K562 (cell line): ENCODE results near the gene ECSCR. TPM values are rescaled to one million over a fixed set of nuclear protein-coding genes. Genes with fewer than 3 reads are reported as not detected.

Source experiments
- ATAC-seq: fragments of 200-7000 bp; cut with Tn5 transposase; 3 replicates; pipeline ENCODE4 v1.9.1; 2020; ENCODE audit warnings: moderate library complexity
- BruUV-seq: library from RNA; stranded (reverse); fragments of 400-500 nt; replicated peaks from 2 replicates; lab custom pipeline; 2021; lab: Mats Ljungman, UMichigan
- CTCF ChIA-PET: fragments of 300-600 bp; formaldehyde crosslinking; extraction: SDS; loops from one replicate; lab custom pipeline; 2021; ENCODE audit warnings: low intra/inter-chr PET ratio; lab: Yijun Ruan, JAX
- POLR2A ChIA-PET: fragments of 300-600, 350-650 bp; sonication (Branson Sonifier 250); formaldehyde crosslinking; extraction: SDS; loops from one replicate; lab custom pipeline; 2021; ENCODE audit warnings: antibody characterized with exemption, inconsistent platforms; lab: Yijun Ruan, JAX
- DNase-seq, 4 experiments: peaks; one replicate each; pipeline versions ENCODE4 v3.0.0 to v3.0.0-alpha.2; 2011 to 2018; ENCODE audit warnings: low spot score in 3 of 4, mixed read lengths in 3 of 4; ENCODE audit errors: extremely low read depth in 1 of 4
- FAIRE-seq: peaks from 2 replicates; lab custom pipeline; 2011; peaks lifted over from hg19 to GRCh38; lab: Jason Lieb, UNC
- H2AFZ ChIP-seq: 2 replicates; pipeline ENCODE4 v1.6.0; 2011; ENCODE audit warnings: low read depth, low read length, control low read depth, inconsistent platforms
- H3K27ac ChIP-seq: fragments of 200-600 bp; 3 replicates; pipeline ENCODE4 v1.8.0; 2011; ENCODE audit warnings: low read depth, mild to moderate bottlenecking, control low read depth, inconsistent platforms, low read length, moderate library complexity, mixed read lengths; ENCODE audit errors: extremely low read depth
- H3K27me3 ChIP-seq, 2 experiments: fragments of 300-600 bp in 1 of 2; 2 replicates in 1 of 2; 3 replicates in 1 of 2; pipeline versions ENCODE4 v1.6.0 to v1.8.0; 2011; ENCODE audit warnings: inconsistent platforms in 2 of 2, low read length in 2 of 2, mild to moderate bottlenecking in 1 of 2, mixed read lengths in 1 of 2, moderate library complexity in 1 of 2; ENCODE audit not compliant: control insufficient read depth in 2 of 2, insufficient read depth in 2 of 2
- H3K36me3 ChIP-seq: fragments of 300-600 bp; 3 replicates; pipeline ENCODE4 v1.8.0; 2011; ENCODE audit warnings: mild to moderate bottlenecking, low read length, inconsistent platforms; ENCODE audit not compliant: control insufficient read depth, insufficient read depth
- H3K4me1 ChIP-seq, 2 experiments: fragments of 200-600 bp in 1 of 2; replicated peaks in 1 of 2; 2 replicates in 1 of 2; 3 replicates in 1 of 2; pipeline versions ENCODE4 v1.5.1 to v1.8.0; 2011; ENCODE audit warnings: inconsistent platforms in 2 of 2, low read length in 2 of 2, mild to moderate bottlenecking in 1 of 2, mixed read lengths in 1 of 2, moderate library complexity in 1 of 2; ENCODE audit not compliant: control insufficient read depth in 2 of 2, insufficient read depth in 2 of 2
- H3K4me2 ChIP-seq: 2 replicates; pipeline ENCODE4 v1.6.1; 2011; ENCODE audit warnings: low read length, control low read depth, inconsistent platforms, mixed read lengths; ENCODE audit not compliant: insufficient read depth
- H3K4me3 ChIP-seq: fragments of 200-600 bp; sonication (generic), shearing (Covaris generic); 2 replicates; pipeline ENCODE4 v1.5.1; 2016; ENCODE audit warnings: control low read depth, inconsistent platforms
- H3K79me2 ChIP-seq: fragments of 200-600 bp; 3 replicates; pipeline ENCODE4 v1.8.0; 2011; ENCODE audit warnings: low read length, inconsistent platforms; ENCODE audit not compliant: control insufficient read depth, insufficient read depth
- H3K9ac ChIP-seq, 2 experiments: 2 replicates each; pipeline versions ENCODE4 v1.6.0 to v1.6.1; 2011; ENCODE audit warnings: low read depth in 2 of 2, low read length in 2 of 2, control low read depth in 1 of 2, inconsistent platforms in 1 of 2, mild to moderate bottlenecking in 1 of 2, mixed read lengths in 1 of 2; ENCODE audit not compliant: insufficient read depth in 1 of 2
- H3K9me1 ChIP-seq: one replicate; pipeline ENCODE4 v1.6.0; 2011; ENCODE audit warnings: inconsistent platforms, mild to moderate bottlenecking, low read length, moderate library complexity; ENCODE audit not compliant: control insufficient read depth, insufficient read depth
- H3K9me3 ChIP-seq: replicated peaks from 2 replicates; pipeline ENCODE4 v1.5.1; 2011; ENCODE audit warnings: low read depth, low read length, inconsistent platforms; ENCODE audit not compliant: control insufficient read depth, insufficient read depth
- H4K20me1 ChIP-seq: replicated peaks from 2 replicates; pipeline ENCODE4 v1.6.1; 2011; ENCODE audit warnings: low read length, inconsistent platforms, mixed read lengths; ENCODE audit not compliant: control insufficient read depth, insufficient read depth
- ATF1 ChIP-seq, 2 experiments: fragments of 450-650 bp in 1 of 2; IDR thresholded peaks; 2 replicates each; pipeline ENCODE4 v1.6.1; 2016; ENCODE audit warnings: missing compliant biosample characterization in 1 of 2, missing genetic modification characterization in 1 of 2
- COPS2 ChIP-seq: fragments of 450-650 bp; conservative IDR thresholded peaks from 2 replicates; pipeline ENCODE4 v1.6.1; 2016; ENCODE audit warnings: mild to moderate bottlenecking, moderate library complexity
- E4F1 ChIP-seq: fragments of 250-450 bp; sonication (Bioruptor Pico); IDR thresholded peaks from 2 replicates; pipeline ENCODE4 v1.5.0; 2021; ENCODE audit warnings: mild to moderate bottlenecking, borderline replicate concordance
- ESRRB ChIP-seq: fragments of 250-450 bp; sonication (Bioruptor Pico); IDR thresholded peaks from 2 replicates; pipeline ENCODE4 v1.5.0; 2020; ENCODE audit warnings: mild to moderate bottlenecking, moderate library complexity, borderline replicate concordance
- HNRNPK ChIP-seq: fragments of 200-400 bp; formaldehyde crosslinking; IDR thresholded peaks from one replicate; pipeline ENCODE4 v1.6.1; 2018; ENCODE audit warnings: mild to moderate bottlenecking, low read depth, low read length; ENCODE audit not compliant: poor library complexity, severe bottlenecking
- HNRNPLL ChIP-seq: fragments of 200-400 bp; formaldehyde crosslinking; IDR thresholded peaks from 2 replicates; pipeline ENCODE4 v1.6.1; 2017; ENCODE audit warnings: low read length, low read depth, mild to moderate bottlenecking; ENCODE audit not compliant: poor library complexity, severe bottlenecking
- JUN ChIP-seq, 2 experiments: sonication (generic) in 1 of 2; formaldehyde crosslinking in 1 of 2; IDR thresholded peaks; 2 replicates each; pipeline versions ENCODE4 v1.6.1 to v1.8.0; 2012 to 2022; ENCODE audit warnings: borderline replicate concordance in 2 of 2, mild to moderate bottlenecking in 2 of 2, improper control_type of control experiment in 1 of 2, low read depth in 1 of 2, low read length in 1 of 2, missing genetic modification reagents in 1 of 2
- KAT2B ChIP-seq: IDR thresholded peaks from one replicate; pipeline ENCODE4 v1.6.1; 2012; ENCODE audit warnings: low read depth, mild to moderate bottlenecking, control low read depth, inconsistent platforms, low read length, moderate library complexity
- KDM4B ChIP-seq, 2 experiments: fragments of 450-650 bp in 1 of 2; sonication (generic) in 1 of 2; IDR thresholded peaks; 2 replicates each; pipeline ENCODE4 v1.6.1; 2016 to 2017; ENCODE audit warnings: borderline replicate concordance in 2 of 2, antibody characterized with exemption in 1 of 2, low read depth in 1 of 2, mild to moderate bottlenecking in 1 of 2
- MYC ChIP-seq, 2 experiments: fragments of 250-450 bp in 1 of 2; sonication (Bioruptor Pico) in 1 of 2; IDR thresholded peaks; 2 replicates each; pipeline versions ENCODE4 v1.5.1 to v1.6.1; 2012 to 2021; ENCODE audit warnings: low read depth in 2 of 2, borderline replicate concordance in 1 of 2, improper control_type of control experiment in 1 of 2, low read length in 1 of 2, mild to moderate bottlenecking in 1 of 2, moderate library complexity in 1 of 2
- NFYB ChIP-seq: IDR thresholded peaks from 2 replicates; pipeline ENCODE4 v1.6.1; 2011; ENCODE audit warnings: mild to moderate bottlenecking, moderate library complexity; ENCODE audit not compliant: insufficient read length; ENCODE audit errors: extremely low read depth
- RBM25 ChIP-seq: fragments of 200-400 bp; formaldehyde crosslinking; IDR thresholded peaks from 2 replicates; pipeline ENCODE4 v1.6.1; 2018; ENCODE audit warnings: low read length, low read depth, moderate library complexity; ENCODE audit not compliant: severe bottlenecking
- RUNX1 ChIP-seq: sonication (generic); IDR thresholded peaks from 2 replicates; pipeline ENCODE4 v1.6.1; 2016; ENCODE audit warnings: antibody characterized with exemption, low read depth
- SIX5 ChIP-seq, 2 experiments: IDR thresholded peaks; 2 replicates each; pipeline ENCODE4 v1.6.1; 2011; ENCODE audit warnings: low read length in 2 of 2, borderline replicate concordance in 1 of 2, low read depth in 1 of 2, mild to moderate bottlenecking in 1 of 2, moderate library complexity in 1 of 2; ENCODE audit not compliant: insufficient read depth in 1 of 2
- THAP7 ChIP-seq: fragments of 250-450 bp; sonication (Bioruptor Pico); IDR thresholded peaks from 2 replicates; pipeline ENCODE4 v1.5.0; 2021
- ZNF551 ChIP-seq: fragments of 250-450 bp; sonication (Bioruptor Pico); IDR thresholded peaks from 2 replicates; pipeline ENCODE4 v1.5.0; 2021; ENCODE audit warnings: mild to moderate bottlenecking, moderate library complexity
- WGBS: fragments of 100-300 bp; shearing (Covaris generic); methylation state at CpG from one replicate; pipeline ENCODE4 v1.1.6; 2016; ENCODE audit warnings: low coverage, mixed read lengths; ENCODE audit not compliant: insufficient coverage; ENCODE audit errors: missing lambda C conversion rate; 5-methylcytosine and 5-hydroxymethylcytosine counted together
- in situ Hi-C: fragments of 300-500 bp; cut with MboI; formaldehyde crosslinking; loops from 4 replicates; pipeline ENCODE4 v1.15.0; 2018; ENCODE audit warnings: inconsistent platforms, mixed read lengths
- intact Hi-C: fragments of 100-400 bp; cut with micrococcal nuclease; formaldehyde crosslinking; loops from 2 replicates; pipeline ENCODE4 v1.14.2; 2022
- polyA plus RNA-seq, 8 experiments: library from polyadenylated mRNA; depleted of rRNA in 4 of 8; stranded (reverse) in 5 of 8; unstranded in 3 of 8; fragments of >200 nt; fragmentation: Nextera tagmentation in 2 of 8; fragmentation: Illumina TruSeq in 1 of 8; extraction: Ambion mirVana in 2 of 8; extraction: Trizol in 1 of 8; gene quantifications; 2 replicates each; pipeline versions ENCODE4 v1.2.1 to v1.2.3, GENCODE V29; 2011 to 2014; ENCODE audit warnings: inconsistent platforms in 1 of 8, missing spikeins in 1 of 8
- total RNA-seq, 7 experiments: library from RNA; depleted of rRNA in 6 of 7; stranded (reverse); fragments of >200 nt in 6 of 7; fragmentation: Illumina TruSeq in 2 of 7; extraction: Trizol in 2 of 7; gene quantifications; 2 replicates each; pipeline versions ENCODE4 v1.2.1 to v1.2.3, GENCODE V29; 2011 to 2021; ENCODE audit warnings: low replicate concordance in 1 of 7

ECSCR gene
- total and polyA plus RNA-seq, 9 of the 15 experiments (the other 6 are each of a cell fraction or from before 2014, with no cell fraction given), result 0.10 to 0.25 (median 0.13) TPM; not detected in 6

- WGBS, result under 1% methylated on average over 41 of the region's 41 CpGs
- peaks cover 11 to 15% of the 10 kb centered on the region in 2 experiments; a peak in 4 of 5 replicates for H3K4me1 ChIP-seq
- peak within 1 kb of the TSS; percentile 97 for H2AFZ ChIP-seq
- peak within 1 kb of the TSS; percentile 50 for H3K4me3 ChIP-seq
- in situ Hi-C loops (no loop called here), intact Hi-C loops (loop anchor here (2.0 to 5.0 kb wide), 2 partner anchors 19 to 62 kb away; partner anchors contain the start of gene PAIP2)
- 0 out of 3 replicates have a peak, but pooled peaks cover 2% of the 10 kb centered on the region for H3K36me3 ChIP-seq
- no peaks in the 10 kb centered on the region for H4K20me1 ChIP-seq
- peak; percentile 98 for ATAC-seq
- peak; percentile 91 for FAIRE-seq
- CTCF ChIA-PET, result no interaction called here
- H3K27me3 ChIP-seq, result no peaks in the 10 kb centered on the region
- H3K79me2 ChIP-seq, result no peaks in the 10 kb centered on the region
- peak within 1 kb of the TSS; percentile 73 to 88 for H3K9ac ChIP-seq
- no peaks in the 10 kb centered on the region for H3K9me1 ChIP-seq
- no peaks in the 10 kb centered on the region for H3K9me3 ChIP-seq
- POLR2A ChIA-PET, result interaction anchor here (0.6 to 1.6 kb wide), 6 partner anchors 10 to 371 kb away, joined by 3 to 5 read pairs (median 3); no protein-coding TSS in a partner anchor
- no TSS peak for BruUV-seq
- DNase-seq, result peak; percentile 98 to 99 (median 99)
- peak within 1 kb of the TSS; percentile 90 for H3K27ac ChIP-seq
- H3K4me2 ChIP-seq, result peak within 1 kb of the TSS; percentile 99
- no peak for TF ChIP-seq COPS2
- no peak for TF ChIP-seq ZNF551 (CRISPR knock-in tag)
- no peak for TF ChIP-seq HNRNPK
- peak; percentile 92 for TF ChIP-seq MYC (IDR thresholded peaks at IDR 0.05; ENCODE audit: low read depth, low read length)
- 0 out of 2 replicates have a peak, but pooled peaks have one; percentile 48 for TF ChIP-seq MYC (CRISPR knock-in tag; IDR thresholded peaks at IDR 0.05; ENCODE audit: borderline replicate concordance, low read depth)
- TF ChIP-seq JUN (IDR thresholded peaks at IDR 0.05; ENCODE audit: borderline replicate concordance, low read depth, low read length), result peak; percentile 7; the same call in 1 of the 2 replicates
- no peak for TF ChIP-seq JUN (CRISPR knock-in tag; IDR thresholded peaks at IDR 0.05; ENCODE audit: borderline replicate concordance)
- TF ChIP-seq NFYB, result peak; percentile 74
- no peak for TF ChIP-seq KAT2B
- TF ChIP-seq SIX5 (IDR thresholded peaks at IDR 0.05; ENCODE audit: borderline replicate concordance in 1 of 2, insufficient read depth in 1 of 2, low read depth in 1 of 2, low read length in 2 of 2), result no peak
- TF ChIP-seq KDM4B (IDR thresholded peaks at IDR 0.05; ENCODE audit: borderline replicate concordance in 2 of 2, low read depth in 1 of 2), result peak in 1 of 2 experiments; percentile 57; a peak in 1 of 4 replicates
- TF ChIP-seq ATF1 (CRISPR knock-in tag; IDR thresholded peaks at IDR 0.05), result peak; percentile 61; the same call in 1 of the 2 replicates
- peak; percentile 97 for TF ChIP-seq ATF1 (tag; IDR thresholded peaks at IDR 0.05)
- TF ChIP-seq ESRRB (CRISPR knock-in tag), result no peak
- TF ChIP-seq HNRNPLL, result no peak
- TF ChIP-seq RBM25, result no peak
- no peak for TF ChIP-seq RUNX1
- no peak for TF ChIP-seq E4F1 (CRISPR knock-in tag)
- TF ChIP-seq THAP7 (CRISPR knock-in tag), result no peak
These were observed 58.6 kb downstream of the ECSCR start, which contains the start of gene SPATA24 for GRCh38 chr5:139403787-139404483. Gene SPATA24 (minus strand): TSS chr5:139404089. CDS start chr5:139404060, 29 bp downstream.
